CD14-positive monocyte (primary cell): ENCODE data around the gene CGB7. TPM values are rescaled to one million over a fixed set of nuclear protein-coding genes. Genes with fewer than 3 reads are reported as not detected.

Experiments
- DNase-seq, 3 donors: peaks; one replicate each; pipeline ENCODE4 v3.0.0-alpha.2; 2011 to 2022
- H2AFZ ChIP-seq: 2 replicates; pipeline ENCODE4 v1.6.0; 2012; ENCODE audit warnings: mild to moderate bottlenecking, low read depth, low read length, inconsistent platforms; ENCODE audit not compliant: insufficient read depth, poor library complexity, severe bottlenecking
- H3K27ac ChIP-seq, 2 donors: 1 replicate in 1 of 2; 2 replicates in 1 of 2; pipeline ENCODE4 v1.5.1; 2012 to 2013; ENCODE audit warnings: low read length in 2 of 2, control low read depth in 1 of 2, inconsistent platforms in 1 of 2, low read depth in 1 of 2, mild to moderate bottlenecking in 1 of 2
- H3K27me3 ChIP-seq, 2 donors: one replicate each; pipeline versions ENCODE4 v1.6.0 to v1.6.1; 2011 to 2013; ENCODE audit warnings: low read length in 2 of 2; ENCODE audit not compliant: control insufficient read depth in 2 of 2, insufficient read depth in 2 of 2
- H3K36me3 ChIP-seq, 2 donors: replicated peaks in 1 of 2; 1 replicate in 1 of 2; 2 replicates in 1 of 2; pipeline versions ENCODE4 v1.5.1 to v1.6.1; 2012 to 2013; ENCODE audit warnings: low read length in 2 of 2, control low read depth in 1 of 2, inconsistent platforms in 1 of 2, mild to moderate bottlenecking in 1 of 2; ENCODE audit not compliant: insufficient read depth in 2 of 2, control insufficient read depth in 1 of 2
- H3K4me1 ChIP-seq, 2 donors: 1 replicate in 1 of 2; 2 replicates in 1 of 2; pipeline versions ENCODE4 v1.5.1 to v1.6.1; 2012 to 2013; ENCODE audit warnings: low read length in 2 of 2, control low read depth in 1 of 2, inconsistent platforms in 1 of 2, mild to moderate bottlenecking in 1 of 2, moderate library complexity in 1 of 2; ENCODE audit not compliant: insufficient read depth in 2 of 2, control insufficient read depth in 1 of 2
- H3K4me2 ChIP-seq: replicated peaks from 2 replicates; pipeline ENCODE3; 2012; ENCODE audit warnings: low read length, moderate library complexity, mild to moderate bottlenecking; ENCODE audit not compliant: poor library complexity, severe bottlenecking; ENCODE audit errors: extremely low read depth
- H3K4me3 ChIP-seq, 3 experiments: fragments of 200-600 bp in 1 of 3; sonication (generic) in 1 of 3; replicated peaks in 1 of 3; 1 replicate in 2 of 3; 2 replicates in 1 of 3; pipeline ENCODE4 v1.5.1; 2011 to 2013; ENCODE audit warnings: low read length in 3 of 3, mild to moderate bottlenecking in 3 of 3, control low read depth in 2 of 3, low read depth in 2 of 3, inconsistent platforms in 1 of 3, moderate library complexity in 1 of 3
- H3K79me2 ChIP-seq: 2 replicates; pipeline ENCODE4 v1.6.0; 2012; ENCODE audit warnings: mild to moderate bottlenecking, control low read depth, inconsistent platforms, low read length, moderate library complexity; ENCODE audit not compliant: insufficient read depth
- H3K9ac ChIP-seq: 2 replicates; pipeline ENCODE4 v1.6.0; 2017; ENCODE audit warnings: low read length, mild to moderate bottlenecking; ENCODE audit not compliant: insufficient read depth, poor library complexity, severe bottlenecking
- H3K9me3 ChIP-seq, 2 donors: replicated peaks in 1 of 2; 1 replicate in 1 of 2; 2 replicates in 1 of 2; pipeline versions ENCODE4 v1.5.1 to v1.6.1; 2012 to 2013; ENCODE audit warnings: low read length in 2 of 2, control low read depth in 1 of 2; ENCODE audit not compliant: control insufficient read depth in 1 of 2, insufficient read depth in 1 of 2
- H4K20me1 ChIP-seq: 2 replicates; pipeline ENCODE4 v1.6.0; 2012; ENCODE audit warnings: mild to moderate bottlenecking, low read length, control low read depth, moderate library complexity; ENCODE audit not compliant: insufficient read depth
- H3K27ac Mint-ChIP-seq, 7 donors: one replicate each; pipeline ENCODE4 v1.8.0; 2020; ENCODE audit warnings: mild to moderate bottlenecking in 7 of 7, mixed read lengths in 7 of 7, moderate library complexity in 6 of 7, inconsistent platforms in 2 of 7
- H3K27me3 Mint-ChIP-seq, 3 donors: one replicate each; pipeline ENCODE4 v1.8.0; 2021 to 2022; ENCODE audit warnings: low read depth in 3 of 3, mild to moderate bottlenecking in 3 of 3, mixed read lengths in 3 of 3, moderate library complexity in 3 of 3, inconsistent platforms in 1 of 3
- H3K36me3 Mint-ChIP-seq, 2 donors: one replicate each; pipeline ENCODE4 v1.8.0; 2020; ENCODE audit warnings: mixed read lengths in 2 of 2, inconsistent platforms in 1 of 2, mild to moderate bottlenecking in 1 of 2
- H3K4me1 Mint-ChIP-seq: one replicate; pipeline ENCODE4 v1.8.0; 2020; ENCODE audit warnings: mild to moderate bottlenecking, mixed read lengths
- H3K4me3 Mint-ChIP-seq, 2 donors: one replicate each; pipeline ENCODE4 v1.8.0; 2020; ENCODE audit warnings: mild to moderate bottlenecking in 2 of 2, mixed read lengths in 2 of 2, moderate library complexity in 1 of 2
- H3K9me3 Mint-ChIP-seq, 7 donors: one replicate each; pipeline ENCODE4 v1.8.0; 2020 to 2022; ENCODE audit warnings: mixed read lengths in 7 of 7, mild to moderate bottlenecking in 6 of 7, moderate library complexity in 6 of 7, inconsistent platforms in 2 of 7
- WGBS: methylation state at CpG from one replicate; pipeline ENCODE4 v1.1.5; 2013; ENCODE audit warnings: missing lambda C conversion rate; ENCODE audit not compliant: insufficient coverage; 5-methylcytosine and 5-hydroxymethylcytosine counted together
- intact Hi-C, 2 donors: fragments of 100-400 bp; cut with micrococcal nuclease; formaldehyde crosslinking; loops; one replicate each; pipeline versions ENCODE4 v1.15.0 to v1.15.1; 2023
- polyA plus RNA-seq, 3 donors: library from polyadenylated mRNA; depleted of rRNA in 1 of 3; unstranded in 2 of 3; stranded (reverse) in 1 of 3; fragments of 300-500 nt in 2 of 3; fragments of >200 nt in 1 of 3; fragmentation: Illumina TruSeq in 2 of 3; gene quantifications; 1 replicate in 2 of 3; 2 replicates in 1 of 3; pipeline ENCODE4 v1.2.3, GENCODE V29; 2012 to 2021
- TF ChIP-seq, protein P1 (sequence below): fragments of 200-600 bp; IDR thresholded peaks from one replicate; pipeline ENCODE4 v1.8.0; 2022; ENCODE audit warnings: antibody characterized with exemption, mild to moderate bottlenecking

Gene CGB7
- polyA plus RNA-seq, 3 donors: not detected

DNA sequence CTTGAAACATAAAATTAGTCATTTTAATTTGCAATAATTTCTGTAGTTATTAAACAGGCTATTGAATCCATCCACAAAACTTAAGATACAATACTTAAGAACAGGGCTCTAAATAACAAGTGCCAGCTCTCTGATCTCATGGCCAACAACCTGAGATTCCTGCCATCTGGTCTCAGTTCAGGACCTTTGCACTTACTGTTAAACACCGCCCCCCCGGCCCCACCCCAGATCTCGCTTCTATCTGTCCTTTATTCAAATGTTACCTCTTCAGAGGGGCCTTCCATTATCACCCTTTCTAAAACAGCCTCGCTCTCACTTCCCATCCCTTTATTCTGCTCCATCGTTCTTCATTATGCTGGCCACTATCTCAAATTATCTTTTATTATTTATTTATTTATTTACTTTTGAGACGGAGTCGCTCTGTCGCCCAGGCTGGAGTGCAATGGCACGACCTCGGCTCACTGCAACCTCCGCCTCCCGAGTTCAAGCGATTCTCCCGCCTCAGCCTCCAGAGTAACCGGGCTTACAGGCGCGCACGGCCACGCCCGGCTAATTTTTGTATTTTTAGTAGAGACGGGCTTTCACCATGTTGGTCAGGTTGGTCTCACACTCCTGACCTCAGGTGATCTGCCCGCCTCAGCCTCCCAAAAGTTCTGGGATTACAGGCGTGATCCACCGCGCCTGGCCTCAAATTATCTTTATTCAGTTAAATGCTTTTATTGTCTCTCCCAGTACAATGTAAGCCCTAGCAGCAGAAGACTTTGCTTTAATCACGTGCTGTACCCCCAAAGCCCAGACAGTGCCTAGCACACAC, 26.9 kb upstream of the CGB7 start:
- H3K4me1 ChIP-seq: peaks cover 18 to 22% of the 10 kb centered on the region in 2 donors
- H3K27me3 ChIP-seq: no peaks in the 10 kb centered on the region
- H3K4me2 ChIP-seq: peak overlapping the region; percentile 96
- TF ChIP-seq, protein P1, sequence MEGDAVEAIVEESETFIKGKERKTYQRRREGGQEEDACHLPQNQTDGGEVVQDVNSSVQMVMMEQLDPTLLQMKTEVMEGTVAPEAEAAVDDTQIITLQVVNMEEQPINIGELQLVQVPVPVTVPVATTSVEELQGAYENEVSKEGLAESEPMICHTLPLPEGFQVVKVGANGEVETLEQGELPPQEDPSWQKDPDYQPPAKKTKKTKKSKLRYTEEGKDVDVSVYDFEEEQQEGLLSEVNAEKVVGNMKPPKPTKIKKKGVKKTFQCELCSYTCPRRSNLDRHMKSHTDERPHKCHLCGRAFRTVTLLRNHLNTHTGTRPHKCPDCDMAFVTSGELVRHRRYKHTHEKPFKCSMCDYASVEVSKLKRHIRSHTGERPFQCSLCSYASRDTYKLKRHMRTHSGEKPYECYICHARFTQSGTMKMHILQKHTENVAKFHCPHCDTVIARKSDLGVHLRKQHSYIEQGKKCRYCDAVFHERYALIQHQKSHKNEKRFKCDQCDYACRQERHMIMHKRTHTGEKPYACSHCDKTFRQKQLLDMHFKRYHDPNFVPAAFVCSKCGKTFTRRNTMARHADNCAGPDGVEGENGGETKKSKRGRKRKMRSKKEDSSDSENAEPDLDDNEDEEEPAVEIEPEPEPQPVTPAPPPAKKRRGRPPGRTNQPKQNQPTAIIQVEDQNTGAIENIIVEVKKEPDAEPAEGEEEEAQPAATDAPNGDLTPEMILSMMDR: no peak
- H3K9me3 ChIP-seq: no peaks in the 10 kb centered on the region
- peak overlapping the region; percentile 84 for H3K9ac ChIP-seq
- whole genome bisulfite sequencing: 71% methylated on average over 18 of the region's 26 CpGs
- H3K36me3 ChIP-seq: peaks cover 9 to 20% of the 10 kb centered on the region in 2 donors
- peaks cover 39% of the 10 kb centered on the region for H3K79me2 ChIP-seq
- DNase-seq: no peak
- Mint-ChIP-seq H3K9me3 (no peaks in the 10 kb centered on the region), H3K27me3 (peaks cover 2 to 4% (median 2%) of the 10 kb centered on the region in 3 donors), H3K27ac (peak overlapping the region in 6 of 7 donors; percentile 77 to 95 (median 89)), H3K36me3 (peaks cover 8 to 23% of the 10 kb centered on the region in 2 donors), H3K4me3 (peak overlapping the region; percentile 91 to 94), H3K4me1 (peaks cover 21% of the 10 kb centered on the region)
- peak overlapping the region; percentile 61 to 84 for H3K27ac ChIP-seq
- peaks cover 39% of the 10 kb centered on the region for H4K20me1 ChIP-seq
- peak overlapping the region; percentile 62 to 93 (median 71) for H3K4me3 ChIP-seq
- H2AFZ ChIP-seq: peak overlapping the region; percentile 82
- intact Hi-C loops: loop anchor here in 1 of 2 donors (10.0 kb wide), 1 partner anchor 370 kb away; the partner anchor contains the start of genes ALDH16A1 and PIH1D1

DNA sequence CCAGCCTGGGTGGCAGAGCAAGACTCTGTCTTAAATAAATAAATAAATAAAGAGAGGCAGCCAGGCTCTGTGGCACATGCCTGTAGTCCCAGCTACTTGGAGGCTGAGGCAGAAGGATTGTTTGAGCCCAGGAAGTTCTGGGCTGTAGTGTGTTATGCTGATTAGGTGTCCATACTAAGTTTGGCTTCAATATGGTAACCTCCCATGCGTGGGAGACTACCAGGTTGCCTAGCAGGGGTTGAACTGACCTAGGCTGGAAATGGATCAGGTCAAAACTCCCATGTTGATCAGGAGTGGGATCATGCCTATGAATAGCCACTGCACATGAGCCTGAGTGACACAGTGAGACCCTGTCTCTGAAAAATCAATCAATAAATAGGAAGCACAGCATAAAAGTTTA, 23.7 kb upstream of the CGB7 start:
- Mint-ChIP-seq H3K4me1 (peaks cover 8% of the 10 kb centered on the region), H3K36me3 (no peaks in the 10 kb centered on the region), H3K27ac (no peak overlapping the region), H3K27me3 (peaks cover 2 to 12% (median 3%) of the 10 kb centered on the region in 3 donors), H3K9me3 (no peaks in the 10 kb centered on the region), H3K4me3 (no peak overlapping the region)
- H3K9ac ChIP-seq: no peak overlapping the region
- H4K20me1 ChIP-seq: peaks cover 10% of the 10 kb centered on the region
- intact Hi-C loops: loop anchor here in 1 of 2 donors (10.0 kb wide), 1 partner anchor 374 kb away; the partner anchor contains the start of genes ALDH16A1 and PIH1D1
- TF ChIP-seq, protein P1: no peak
- no peak for DNase-seq
- WGBS: no CpG with 5 or more reads among the region's 1 CpG
- no peaks in the 10 kb centered on the region for H3K9me3 ChIP-seq
- no peak overlapping the region for H2AFZ ChIP-seq
- peaks cover 11% of the 10 kb centered on the region in 2 donors for H3K4me1 ChIP-seq
- H3K27me3 ChIP-seq: no peaks in the 10 kb centered on the region
- H3K4me3 ChIP-seq: no peak overlapping the region
- no peak overlapping the region for H3K4me2 ChIP-seq
- no peaks in the 10 kb centered on the region for H3K36me3 ChIP-seq
- H3K27ac ChIP-seq: no peak overlapping the region
- peaks cover 10% of the 10 kb centered on the region for H3K79me2 ChIP-seq
